Measurements from ENCODE around the gene POMT1.

DNA sequence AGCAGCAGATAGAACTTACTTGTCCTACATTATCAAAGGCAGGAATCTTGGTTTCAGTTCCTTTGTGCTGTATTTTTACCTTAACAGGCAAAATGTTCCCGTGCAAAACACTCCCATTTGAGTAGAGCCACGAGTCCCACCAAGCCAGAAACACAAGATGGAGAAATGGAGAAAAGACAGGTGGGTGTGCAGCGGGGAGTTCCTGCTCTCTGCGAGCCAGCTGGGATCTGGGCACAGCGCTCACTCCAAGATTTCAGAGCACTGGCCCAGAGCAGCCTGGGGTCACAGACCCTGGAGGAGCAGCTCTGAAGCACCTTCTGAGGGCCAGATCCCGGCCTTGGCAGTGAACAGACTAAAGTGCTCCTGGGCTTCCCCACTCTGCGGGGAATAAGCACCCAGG is 25.5 kb downstream of the POMT1 start:
- TF ChIP-seq POLR2A (IDR thresholded peaks at IDR 0.05) (no peak), CTCF (IDR thresholded peaks at IDR 0.05) (no peak)

Data from testis (tissue), 2 donors.